ENCODE results near the gene SLC4A1AP. TPM values are rescaled to one million over a fixed set of nuclear protein-coding genes. Genes with fewer than 3 reads are reported as not detected.
"Not testable (repeated sequence)": the region's sequence is repeated elsewhere in the genome, so short reads cannot be mapped to it uniquely, and the experiment has no call there.

SLC4A1AP gene
- total RNA-seq, 3 donors from 2014 or later: 32.7 to 37.5 (median 32.7) TPM

GRCh38 chr2:27664622-27665363 is 1.1 kb downstream of the SLC4A1AP start:
- peaks cover 39% of the 10 kb centered on the region for H3K36me3 Mint-ChIP-seq (ENCODE audit: insufficient read depth)
- no peaks in the 10 kb centered on the region for H3K27me3 Mint-ChIP-seq (ENCODE audit: low read depth)
- DNase-seq (no peak), ATAC-seq (no peak)
- peaks cover 44% of the 10 kb centered on the region for H3K4me1 Mint-ChIP-seq (ENCODE audit: low read depth)
- no peaks in the 10 kb centered on the region for H3K9me3 Mint-ChIP-seq
- H3K4me3 Mint-ChIP-seq: peak overlapping the region; percentile 98

- Mint-ChIP-seq H3K4me1 (ENCODE audit: low read depth) (peaks cover 38% of the 10 kb centered on the region), H3K9me3 (no peaks in the 10 kb centered on the region), H3K36me3 (ENCODE audit: insufficient read depth) (peaks cover 35% of the 10 kb centered on the region), H3K27me3 (ENCODE audit: low read depth) (no peaks in the 10 kb centered on the region), H3K4me3 (no peak overlapping the region)
- no peak for ATAC-seq
- no peak for DNase-seq
Measured at GRCh38 chr2:27667446-27667845, 3.8 kb downstream of the SLC4A1AP start.

- Mint-ChIP-seq H3K4me1 (ENCODE audit: low read depth) (peaks cover 14% of the 10 kb centered on the region), H3K36me3 (ENCODE audit: insufficient read depth) (peaks cover 46% of the 10 kb centered on the region), H3K4me3 (no peak overlapping the region), H3K27me3 (ENCODE audit: low read depth) (no peaks in the 10 kb centered on the region), H3K9me3 (no peaks in the 10 kb centered on the region)
- ATAC-seq (peak; percentile 32 to 48), DNase-seq (no peak)
Measured at GRCh38 chr2:27671235-27671634, 7.5 kb downstream of the SLC4A1AP start.

GRCh38 chr2:27672723-27673486 is 9.2 kb downstream of the SLC4A1AP start:
- no peaks in the 10 kb centered on the region for H3K27me3 Mint-ChIP-seq (ENCODE audit: low read depth)
- H3K36me3 Mint-ChIP-seq (ENCODE audit: insufficient read depth): peaks cover 41% of the 10 kb centered on the region

GRCh38 chr2:27680571-27680970 is 16.9 kb downstream of the SLC4A1AP start:
- Mint-ChIP-seq H3K4me3 (no peak overlapping the region), H3K4me1 (ENCODE audit: low read depth) (peaks cover 38% of the 10 kb centered on the region), H3K36me3 (ENCODE audit: insufficient read depth) (peaks cover 38% of the 10 kb centered on the region), H3K27me3 (ENCODE audit: low read depth) (no peaks in the 10 kb centered on the region), H3K9me3 (no peaks in the 10 kb centered on the region)
- DNase-seq (no peak), ATAC-seq (no peak)

More at GRCh38 chr2:27672723-27673486, 9.2 kb downstream of the SLC4A1AP start:
- Mint-ChIP-seq H3K4me1 (ENCODE audit: low read depth) (peaks cover 10% of the 10 kb centered on the region), H3K9me3 (no peaks in the 10 kb centered on the region), H3K4me3 (no peak overlapping the region)
- DNase-seq (no peak), ATAC-seq (no peak)

- H3K4me3 Mint-ChIP-seq: peak overlapping the region; percentile 29
- no peaks in the 10 kb centered on the region for H3K27me3 Mint-ChIP-seq (ENCODE audit: low read depth)
- H3K36me3 Mint-ChIP-seq (ENCODE audit: insufficient read depth): peaks cover 36% of the 10 kb centered on the region
Measured at GRCh38 chr2:27681841-27682240, 18.2 kb downstream of the SLC4A1AP start.

GRCh38 chr2:27682334-27682771 is 18.7 kb downstream of the SLC4A1AP start:
- H3K27me3 Mint-ChIP-seq (ENCODE audit: low read depth); DNase-seq; H3K9me3 Mint-ChIP-seq: not testable (repeated sequence)
- peaks cover 36% of the 10 kb centered on the region for H3K36me3 Mint-ChIP-seq (ENCODE audit: insufficient read depth)
- H3K4me3 Mint-ChIP-seq: peak overlapping the region; percentile 29
- peak; percentile 65 to 70 for ATAC-seq
- peaks cover 39% of the 10 kb centered on the region for H3K4me1 Mint-ChIP-seq (ENCODE audit: low read depth)

More at GRCh38 chr2:27681841-27682240, 18.2 kb downstream of the SLC4A1AP start:
- peak; percentile 63 to 71 for ATAC-seq
- no peak for DNase-seq
- peaks cover 39% of the 10 kb centered on the region for H3K4me1 Mint-ChIP-seq (ENCODE audit: low read depth)
- no peaks in the 10 kb centered on the region for H3K9me3 Mint-ChIP-seq

GRCh38 chr2:27683390-27684071 is 19.8 kb downstream of the SLC4A1AP start:
- H3K4me3 Mint-ChIP-seq: no peak overlapping the region
- no peaks in the 10 kb centered on the region for H3K27me3 Mint-ChIP-seq (ENCODE audit: low read depth)
- peaks cover 33% of the 10 kb centered on the region for H3K36me3 Mint-ChIP-seq (ENCODE audit: insufficient read depth)
- peak; percentile 75 to 76 for ATAC-seq
- no peaks in the 10 kb centered on the region for H3K9me3 Mint-ChIP-seq
- H3K4me1 Mint-ChIP-seq (ENCODE audit: low read depth): peaks cover 39% of the 10 kb centered on the region
- DNase-seq: peak; percentile 86

GRCh38 chr2:27685006-27685405 is 21.3 kb downstream of the SLC4A1AP start:
- DNase-seq; ATAC-seq; H3K27me3 Mint-ChIP-seq (ENCODE audit: low read depth); H3K9me3 Mint-ChIP-seq: not testable (repeated sequence)
- peak overlapping the region; percentile 38 for H3K4me3 Mint-ChIP-seq
- peaks cover 39% of the 10 kb centered on the region for H3K4me1 Mint-ChIP-seq (ENCODE audit: low read depth)
- H3K36me3 Mint-ChIP-seq (ENCODE audit: insufficient read depth): peaks cover 33% of the 10 kb centered on the region

- Mint-ChIP-seq H3K36me3 (ENCODE audit: insufficient read depth) (peaks cover 31% of the 10 kb centered on the region), H3K4me3 (no peak overlapping the region), H3K9me3 (no peaks in the 10 kb centered on the region), H3K27me3 (ENCODE audit: low read depth) (no peaks in the 10 kb centered on the region), H3K4me1 (ENCODE audit: low read depth) (peaks cover 39% of the 10 kb centered on the region)
- DNase-seq (no peak), ATAC-seq (no peak)
Measured at GRCh38 chr2:27685577-27685976, 21.9 kb downstream of the SLC4A1AP start.

GRCh38 chr2:27687232-27687631 is 23.5 kb downstream of the SLC4A1AP start:
- H3K36me3 Mint-ChIP-seq (ENCODE audit: insufficient read depth): peaks cover 28% of the 10 kb centered on the region
- no peaks in the 10 kb centered on the region for H3K27me3 Mint-ChIP-seq (ENCODE audit: low read depth)
- H3K4me3 Mint-ChIP-seq: no peak overlapping the region
- ATAC-seq (no peak), DNase-seq (no peak)
- H3K4me1 Mint-ChIP-seq (ENCODE audit: low read depth): peaks cover 28% of the 10 kb centered on the region
- no peaks in the 10 kb centered on the region for H3K9me3 Mint-ChIP-seq

GRCh38 chr2:27689424-27689823 is 25.7 kb downstream of the SLC4A1AP start:
- Mint-ChIP-seq H3K4me3 (no peak overlapping the region), H3K27me3 (ENCODE audit: low read depth) (no peaks in the 10 kb centered on the region), H3K36me3 (ENCODE audit: insufficient read depth) (peaks cover 34% of the 10 kb centered on the region), H3K9me3 (no peaks in the 10 kb centered on the region), H3K4me1 (ENCODE audit: low read depth) (peaks cover 11% of the 10 kb centered on the region)
- no peak for DNase-seq
- ATAC-seq: no peak

- Mint-ChIP-seq H3K4me3 (no peak overlapping the region), H3K27me3 (ENCODE audit: low read depth) (no peaks in the 10 kb centered on the region), H3K9me3 (no peaks in the 10 kb centered on the region), H3K36me3 (ENCODE audit: insufficient read depth) (peaks cover 30% of the 10 kb centered on the region), H3K4me1 (ENCODE audit: low read depth) (peaks cover 5% of the 10 kb centered on the region)
- no peak for ATAC-seq
- no peak for DNase-seq
Measured at GRCh38 chr2:27690052-27690451, 26.4 kb downstream of the SLC4A1AP start.

- Mint-ChIP-seq H3K4me3 (no peak overlapping the region), H3K4me1 (ENCODE audit: low read depth) (no peaks in the 10 kb centered on the region), H3K9me3 (no peaks in the 10 kb centered on the region), H3K36me3 (ENCODE audit: insufficient read depth) (peaks cover 21% of the 10 kb centered on the region), H3K27me3 (ENCODE audit: low read depth) (no peaks in the 10 kb centered on the region)
- ATAC-seq (no peak), DNase-seq (no peak)
Measured at GRCh38 chr2:27697660-27698059, 34.0 kb downstream of the SLC4A1AP start.

Data from activated T-cell treated with anti-CD3 and anti-CD28 coated beads, Interleukin-2, amount 50 U/mL, for 4 hours (primary cell).